AG09309 (cell line): ENCODE measurements around the gene HTR3B.
"Not testable (repeated sequence)": the region's sequence is repeated elsewhere in the genome, so short reads cannot be mapped to it uniquely, and the experiment has no call there.

Experiments used
- DNase-seq: peaks from one replicate; pipeline ENCODE4 v3.0.0-alpha.2; 2010; ENCODE audit warnings: low read depth
- H3K4me3 ChIP-seq: 2 replicates; pipeline ENCODE4 v1.5.1; 2011; ENCODE audit warnings: mild to moderate bottlenecking, low read depth, low read length, moderate library complexity; ENCODE audit not compliant: control insufficient read depth
- CTCF ChIP-seq: IDR thresholded peaks from 2 replicates; pipeline ENCODE4 v1.5.1; 2011; ENCODE audit warnings: mild to moderate bottlenecking, low read depth, low read length, inconsistent platforms; ENCODE audit not compliant: insufficient read depth, control insufficient read depth; ENCODE audit errors: missing control alignments

HTR3B gene

GRCh38 chr11:113923572-113923971 is 19.0 kb downstream of the HTR3B start:
- no peak overlapping the region for H3K4me3 ChIP-seq
- TF ChIP-seq CTCF = no peak

GRCh38 chr11:113926273-113927197 is 21.9 kb downstream of the HTR3B start:
- TF ChIP-seq CTCF = no peak
- DNase-seq = no peak
- no peak overlapping the region for H3K4me3 ChIP-seq

More at GRCh38 chr11:113923572-113923971, 19.0 kb downstream of the HTR3B start:
- DNase-seq = no peak

GRCh38 chr11:113928311-113928710 is 23.7 kb downstream of the HTR3B start:
- no peak for TF ChIP-seq CTCF
- no peak overlapping the region for H3K4me3 ChIP-seq
- no peak for DNase-seq

GRCh38 chr11:113932788-113933187 is 28.2 kb downstream of the HTR3B start:
- DNase-seq = no peak
- no peak for TF ChIP-seq CTCF
- H3K4me3 ChIP-seq = no peak overlapping the region

- H3K4me3 ChIP-seq, DNase-seq: not testable (repeated sequence)
Observed at GRCh38 chr11:113934193-113934592, 29.6 kb downstream of the HTR3B start.

GRCh38 chr11:113934761-113935160 is 30.2 kb downstream of the HTR3B start:
- DNase-seq = no peak
- no peak for TF ChIP-seq CTCF
- H3K4me3 ChIP-seq = no peak overlapping the region

GRCh38 chr11:113935858-113936257 is 31.3 kb downstream of the HTR3B start:
- no peak for DNase-seq
- no peak overlapping the region for H3K4me3 ChIP-seq
- no peak for TF ChIP-seq CTCF
